Measurements from ENCODE around the gene RPLP1.

DNA sequence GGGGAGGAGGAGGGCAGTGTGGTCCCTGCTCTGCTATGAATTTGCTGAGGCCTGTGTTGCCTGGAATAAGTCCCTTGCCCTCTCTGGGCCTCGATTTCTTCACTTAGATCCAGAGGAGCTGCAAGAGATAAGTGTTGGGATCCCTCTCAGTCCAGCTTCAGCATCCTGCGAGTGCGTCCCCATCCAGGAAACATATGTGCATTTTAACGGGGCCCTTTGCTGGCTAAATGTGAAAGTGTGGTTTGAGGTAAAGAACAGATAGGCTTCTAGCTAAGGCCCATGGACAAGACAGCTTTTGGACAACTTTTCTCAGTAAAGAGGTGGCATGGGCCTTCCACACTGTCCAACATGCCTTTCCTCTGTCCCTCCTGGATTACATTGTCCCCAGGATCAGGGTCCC, 26.5 kb downstream of the RPLP1 start:
- TF ChIP-seq TAF1 (IDR thresholded peaks at IDR 0.05; ENCODE audit: borderline replicate concordance, low read depth, low read length) (no peak), POLR2A (IDR thresholded peaks at IDR 0.05; ENCODE audit: low read depth, low read length) (no peak)
